NCI-H128 (cell line): ENCODE measurements around the gene LIPT2.

Source experiments
- DNase-seq: peaks from one replicate; lab custom pipeline; 2025; ENCODE audit not compliant: unreplicated experiment; lab: John Stamatoyannopoulos, UW

LIPT2 gene

GRCh38 chr11:74504100-74504691, 10.7 kb upstream of the LIPT2 start:
- no peak for DNase-seq

- DNase-seq, result no peak
Measured at GRCh38 chr11:74494916-74495315, 1.4 kb upstream of the LIPT2 start.

GRCh38 chr11:74493791-74494630, 487 bp upstream of the LIPT2 start:
- DNase-seq, result peak; percentile 78

- DNase-seq, result no peak
Measured at GRCh38 chr11:74492084-74492483, 1.4 kb downstream of the LIPT2 start.

- DNase-seq, result no peak
Measured at GRCh38 chr11:74490941-74491340, 2.6 kb downstream of the LIPT2 start.

- no peak for DNase-seq
Measured at GRCh38 chr11:74487875-74488274, 5.6 kb downstream of the LIPT2 start.

- DNase-seq, result no peak
Measured at GRCh38 chr11:74485868-74486267, 7.7 kb downstream of the LIPT2 start.

GRCh38 chr11:74480688-74481417, 12.7 kb downstream of the LIPT2 start:
- DNase-seq, result no peak

- DNase-seq, result no peak
Measured at GRCh38 chr11:74479732-74480123, 13.8 kb downstream of the LIPT2 start.

GRCh38 chr11:74478877-74479731, 14.4 kb downstream of the LIPT2 start:
- no peak for DNase-seq

- DNase-seq, result no peak
Measured at GRCh38 chr11:74476536-74476935, 17.0 kb downstream of the LIPT2 start.

GRCh38 chr11:74474316-74474715, 19.2 kb downstream of the LIPT2 start:
- DNase-seq, result no peak

GRCh38 chr11:74473382-74474173, 19.9 kb downstream of the LIPT2 start:
- no peak for DNase-seq

GRCh38 chr11:74471668-74472429, 21.7 kb downstream of the LIPT2 start:
- no peak for DNase-seq

GRCh38 chr11:74471037-74471436, 22.5 kb downstream of the LIPT2 start:
- no peak for DNase-seq

- no peak for DNase-seq
Measured at GRCh38 chr11:74470526-74470925, 23.0 kb downstream of the LIPT2 start.

GRCh38 chr11:74468936-74469335, 24.6 kb downstream of the LIPT2 start:
- DNase-seq, result no peak

- no peak for DNase-seq
Measured at GRCh38 chr11:74468521-74468920, 25.0 kb downstream of the LIPT2 start.

GRCh38 chr11:74468058-74468457, 25.5 kb downstream of the LIPT2 start:
- no peak for DNase-seq
